Astrocyte (in vitro differentiated cells and primary cell): ENCODE results near the gene ACSL6.

Experiments used
- CTCF ChIP-seq: IDR thresholded peaks from 2 replicates; pipeline ENCODE4 v1.5.1; 2011; ENCODE audit warnings: low read depth, mild to moderate bottlenecking, inconsistent platforms, low read length, moderate library complexity; ENCODE audit not compliant: insufficient read depth
- EZH2 ChIP-seq: IDR thresholded peaks from 2 replicates; pipeline ENCODE4 v1.6.1; 2012; ENCODE audit warnings: mild to moderate bottlenecking, low read length, inconsistent platforms; ENCODE audit not compliant: insufficient read depth

- TF ChIP-seq CTCF (no peak), EZH2 (no peak)
Observed at GRCh38 chr5:132054031-132054696, 42.7 kb upstream of the ACSL6 start.
